ENCODE measurements around the gene CA5A. TPM values are rescaled to one million over a fixed set of nuclear protein-coding genes. Genes with fewer than 3 reads are reported as not detected.
A peak's percentile ranks its signal among the peaks of the same experiment; 100 is the strongest.
"Not testable (repeated sequence)": the region's sequence is repeated elsewhere in the genome, so short reads cannot be mapped to it uniquely, and the experiment has no call there.

Gene CA5A
- total RNA-seq, 1 donor from 2014 or later, result not detected

DNA sequence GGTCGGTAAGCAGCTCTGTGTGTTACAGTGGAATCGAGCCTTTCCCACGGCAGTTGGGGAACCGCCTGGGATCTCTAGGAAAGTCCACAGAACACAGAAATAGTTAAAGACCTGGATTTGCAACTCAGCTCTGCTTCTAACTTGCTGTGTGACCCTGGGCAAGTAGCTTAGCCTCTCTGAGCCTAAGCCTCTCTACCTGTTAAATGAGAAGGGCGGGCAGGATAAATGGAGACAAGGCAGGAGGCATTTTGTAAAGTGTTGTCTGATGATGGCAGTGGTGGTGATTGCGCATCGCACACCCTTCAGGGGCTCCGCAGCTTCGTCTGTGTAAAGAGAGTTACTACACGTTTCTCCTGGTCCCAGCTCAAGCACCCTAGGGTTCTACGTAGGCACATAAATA lies 28.2 kb downstream of the CA5A start:
- intact Hi-C loops (cut with micrococcal nuclease); DNase-seq; ATAC-seq: not testable (repeated sequence)

DNA sequence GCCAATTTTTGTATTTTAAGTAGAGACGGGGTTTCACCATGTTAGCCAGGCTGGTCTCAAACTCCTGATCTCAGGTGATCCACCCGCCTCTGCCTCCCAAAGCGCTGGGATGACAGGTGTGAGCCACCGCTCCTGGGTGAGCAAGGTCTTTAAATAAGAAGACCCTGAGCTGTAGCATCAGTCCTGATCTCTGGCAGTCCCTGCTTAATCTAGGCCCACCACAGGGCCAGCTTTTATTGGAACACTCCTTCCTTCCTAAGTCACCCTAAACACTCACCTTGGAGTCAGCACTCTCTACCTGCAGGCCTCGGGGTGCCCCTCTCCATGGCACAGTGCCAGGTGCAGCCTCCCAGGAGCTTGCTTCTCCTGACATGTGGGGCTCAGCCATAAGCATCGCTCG lies 30.8 kb downstream of the CA5A start:
- DNase-seq; ATAC-seq; intact Hi-C loops (cut with micrococcal nuclease): not testable (repeated sequence)

DNA sequence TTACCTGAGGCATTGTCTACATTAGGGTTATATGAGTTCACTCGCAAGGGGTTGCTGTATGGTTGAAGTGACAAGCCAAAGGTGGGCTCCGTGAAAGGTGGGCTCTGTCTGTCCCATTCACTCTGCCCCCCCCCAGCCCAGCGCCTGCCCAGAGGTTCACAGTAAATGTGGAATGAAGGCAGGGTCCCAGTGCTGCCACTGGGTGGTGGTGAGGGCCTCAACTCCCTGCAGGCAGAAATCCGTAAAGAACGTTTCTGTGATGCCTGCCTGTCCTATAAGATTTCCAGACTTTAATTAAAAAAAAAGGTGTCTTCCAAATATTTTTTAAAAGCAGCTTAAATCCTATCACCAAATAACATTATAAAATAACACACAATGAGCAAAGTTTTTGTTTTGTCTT lies 31.4 kb downstream of the CA5A start:
- ATAC-seq; DNase-seq; intact Hi-C loops (cut with micrococcal nuclease): not testable (repeated sequence)

DNA sequence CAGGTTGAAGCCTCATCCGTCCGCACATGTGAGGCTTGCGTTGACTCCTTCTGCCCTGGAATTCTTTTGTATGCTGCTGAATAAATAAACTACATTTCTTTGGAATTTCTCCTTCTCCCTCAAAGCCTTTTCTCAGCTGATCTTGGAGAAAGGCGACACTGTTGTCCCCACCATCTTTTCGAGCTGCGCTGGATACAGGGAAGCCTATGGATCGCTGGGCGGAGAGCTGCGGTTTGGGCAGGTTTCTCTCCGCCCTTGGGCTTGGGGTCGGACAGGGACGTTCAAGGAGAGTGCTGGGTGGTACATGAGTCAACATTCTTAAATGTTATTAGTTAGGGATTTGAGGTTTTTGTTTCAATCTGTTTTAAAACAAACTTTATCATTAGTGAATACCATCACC lies 35.8 kb downstream of the CA5A start:
- DNase-seq; intact Hi-C loops (cut with micrococcal nuclease); ATAC-seq: not testable (repeated sequence)

DNA sequence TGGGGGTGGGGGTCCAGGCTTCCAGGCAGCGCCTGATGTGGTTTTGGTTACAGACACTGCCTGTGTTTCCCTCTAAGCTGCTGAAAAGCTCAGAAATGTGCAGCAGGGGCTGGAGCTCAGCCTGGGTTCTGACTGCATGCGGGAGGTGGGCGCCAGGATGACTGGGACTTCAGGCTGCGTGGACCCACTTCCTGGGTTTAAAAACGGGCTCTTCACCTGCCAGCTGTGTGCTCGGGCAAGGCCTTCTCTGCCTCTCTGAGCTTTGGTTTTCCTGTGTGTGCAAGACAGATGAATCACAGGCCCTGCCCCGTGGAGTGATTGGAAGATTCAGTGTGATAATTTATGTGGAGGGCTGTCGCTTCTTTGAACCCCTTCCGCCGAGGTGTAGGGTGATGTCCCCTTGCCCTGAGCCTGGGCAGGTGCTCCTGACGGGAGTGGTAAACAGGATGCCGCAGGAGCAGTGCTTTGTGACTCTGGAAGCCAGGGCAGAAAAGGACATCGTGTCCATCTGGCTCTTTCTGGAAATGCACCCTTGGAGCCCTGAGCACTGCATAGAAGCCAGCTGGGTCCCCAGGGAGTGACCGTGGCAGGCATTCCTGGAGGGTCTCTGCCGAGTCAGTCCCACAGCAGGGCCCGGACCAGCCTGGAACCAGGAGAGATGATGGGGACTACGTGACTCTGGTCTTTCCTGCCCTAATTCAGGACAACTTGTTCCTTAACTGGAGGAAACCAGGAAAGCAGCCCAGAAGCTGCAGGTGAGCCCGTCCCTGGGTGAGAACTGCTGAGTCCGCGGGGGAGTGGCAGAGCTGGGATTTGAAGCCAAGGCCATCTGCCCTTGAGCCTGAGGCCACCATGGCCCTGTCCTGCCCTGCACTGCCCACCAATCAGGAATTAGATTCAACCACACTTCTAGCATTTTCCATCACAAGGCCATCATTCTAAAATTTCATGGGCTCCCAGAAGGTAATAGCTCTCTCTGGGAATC lies 38.5 kb downstream of the CA5A start:
- intact Hi-C loops (cut with micrococcal nuclease), result no loop called here
- DNase-seq, result no peak

DNA sequence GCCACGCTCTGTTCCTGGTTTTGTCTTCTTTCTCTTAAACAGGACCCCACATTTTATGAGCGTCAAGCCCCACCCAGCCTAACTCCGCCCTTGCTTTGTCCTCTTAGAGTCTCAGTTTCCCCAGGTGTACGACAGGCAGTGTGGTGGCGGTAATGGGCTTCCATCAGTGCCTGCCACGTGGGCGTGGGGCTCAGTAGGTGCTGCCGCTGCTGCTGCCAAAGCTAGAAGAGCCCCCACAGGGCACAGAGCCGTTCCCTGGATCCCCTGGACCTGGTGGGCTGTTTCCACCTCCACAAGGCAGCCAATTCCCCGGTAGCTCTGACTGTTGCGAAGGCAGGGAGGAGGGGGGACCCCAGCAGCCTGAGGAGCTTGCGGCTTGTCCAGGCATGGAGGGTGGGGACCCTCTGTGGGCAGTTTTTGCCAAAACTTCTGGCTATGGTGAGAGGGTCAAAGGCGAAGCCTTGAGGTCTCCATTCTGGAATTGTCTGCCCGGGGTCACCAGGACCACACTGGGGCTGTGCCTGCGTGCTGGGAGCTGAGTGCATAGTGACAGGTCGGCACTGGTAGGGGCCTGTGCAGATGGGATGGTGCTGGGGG lies 39.3 kb downstream of the CA5A start:
- ATAC-seq; intact Hi-C loops (cut with micrococcal nuclease); DNase-seq: not testable (repeated sequence)

More for the DNA sequence above, 38.5 kb downstream of the CA5A start:
- ATAC-seq, result no peak

DNA sequence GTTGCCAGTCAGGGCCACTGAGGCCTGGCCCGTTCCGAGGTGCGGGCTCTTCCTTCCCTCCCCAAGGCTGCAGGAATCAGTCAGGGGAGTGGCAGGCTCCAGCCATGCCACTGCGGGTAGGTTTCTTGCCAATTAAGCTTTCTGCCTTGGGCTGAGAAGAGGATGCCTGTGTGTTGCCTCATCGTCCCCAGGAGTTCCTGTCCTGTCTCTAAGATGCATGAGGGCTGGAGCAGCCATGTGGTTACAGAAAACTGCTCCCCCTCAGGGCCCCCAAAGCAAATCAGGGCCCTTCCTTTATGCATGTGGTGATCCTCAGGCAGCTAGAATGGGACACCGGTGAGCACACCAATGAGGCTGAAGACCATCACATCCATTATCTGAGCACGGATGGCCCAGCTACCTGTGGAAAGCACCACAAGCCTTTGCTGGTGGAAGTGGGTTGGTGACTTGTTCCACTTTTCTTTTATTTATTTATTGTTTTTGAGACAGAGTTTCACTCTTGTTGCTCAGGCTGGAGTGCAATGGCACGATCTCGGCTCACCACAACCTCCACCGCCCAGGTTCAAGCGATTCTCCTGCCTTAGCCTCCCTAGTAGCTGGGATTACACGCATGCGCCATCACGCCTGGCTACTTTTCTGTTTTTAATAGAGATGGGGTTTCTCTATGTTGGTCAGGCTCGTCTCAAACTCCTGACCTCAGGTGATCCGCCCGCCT lies 40.0 kb downstream of the CA5A start:
- DNase-seq; ATAC-seq; intact Hi-C loops (cut with micrococcal nuclease): not testable (repeated sequence)

DNA sequence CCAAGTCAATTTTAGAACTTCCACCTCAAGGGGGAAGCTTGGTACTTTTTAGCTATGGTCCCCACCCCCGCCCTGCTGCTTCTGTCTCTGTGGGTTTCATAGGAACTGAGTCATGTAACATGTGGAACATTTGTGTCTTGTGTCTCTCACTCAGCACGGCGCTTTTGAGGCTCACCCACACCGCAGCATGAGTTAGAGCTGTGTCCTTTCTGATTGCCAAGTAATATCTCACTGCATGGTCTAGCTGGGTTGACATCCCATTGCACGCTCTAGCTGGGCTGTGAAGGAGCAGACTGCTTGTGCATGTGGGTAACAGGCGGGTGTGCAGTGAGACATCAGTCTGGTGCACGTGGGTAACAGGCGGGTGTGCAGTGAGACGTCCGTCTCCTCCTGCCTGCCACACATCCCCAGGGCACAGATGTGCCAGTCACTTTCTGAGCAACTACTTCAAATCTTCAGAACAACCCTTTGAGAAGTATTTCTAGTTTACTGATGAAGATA lies 40.6 kb downstream of the CA5A start:
- no peak for DNase-seq
- intact Hi-C loops (cut with micrococcal nuclease), result no loop called here
- ATAC-seq, result peak; percentile 10

DNA sequence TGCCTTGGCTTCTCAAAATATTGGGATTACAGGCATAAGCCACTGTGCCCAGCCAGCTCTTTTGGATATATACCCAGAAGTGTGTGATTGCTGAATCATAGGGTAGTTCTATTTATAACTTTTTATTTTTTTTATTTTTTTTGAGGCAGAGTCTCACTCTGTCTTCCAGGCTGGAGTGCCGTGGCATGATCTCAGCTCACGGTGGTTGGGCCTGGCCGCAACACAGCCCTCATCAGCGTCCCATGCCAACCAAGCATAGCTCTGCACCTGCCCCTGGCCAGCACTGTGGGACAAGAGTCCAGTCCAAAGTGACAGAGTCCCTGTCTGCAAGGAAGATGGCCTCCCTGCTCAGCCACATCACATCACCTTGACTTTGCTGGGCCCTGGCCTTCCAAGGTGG lies 42.3 kb downstream of the CA5A start:
- ATAC-seq (peak; percentile 91), DNase-seq (peak; percentile 58)
- intact Hi-C loops (cut with micrococcal nuclease), result not testable (repeated sequence)

DNA sequence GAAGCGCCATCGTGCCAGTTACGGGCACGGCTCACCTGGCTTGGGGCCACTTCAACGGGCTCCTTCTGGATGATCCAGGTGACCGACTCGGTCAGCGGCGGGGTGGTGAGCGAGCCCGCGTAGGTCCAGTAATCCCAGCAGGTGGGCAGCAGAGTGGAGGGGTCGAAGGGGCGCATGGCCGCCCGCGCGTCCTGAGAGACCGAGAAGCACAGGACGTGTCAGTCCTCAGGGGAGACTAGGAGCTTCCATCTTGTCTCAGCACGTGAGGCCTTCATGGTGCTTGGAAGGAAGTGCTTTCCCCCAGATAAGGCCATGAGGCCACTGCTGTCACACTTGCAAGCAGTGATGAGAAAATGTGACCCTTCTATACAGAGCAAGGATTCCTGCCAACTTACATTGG lies 44.6 kb downstream of the CA5A start:
- no peak for DNase-seq
- no peak for ATAC-seq
- intact Hi-C loops (cut with micrococcal nuclease), result no loop called here

DNA sequence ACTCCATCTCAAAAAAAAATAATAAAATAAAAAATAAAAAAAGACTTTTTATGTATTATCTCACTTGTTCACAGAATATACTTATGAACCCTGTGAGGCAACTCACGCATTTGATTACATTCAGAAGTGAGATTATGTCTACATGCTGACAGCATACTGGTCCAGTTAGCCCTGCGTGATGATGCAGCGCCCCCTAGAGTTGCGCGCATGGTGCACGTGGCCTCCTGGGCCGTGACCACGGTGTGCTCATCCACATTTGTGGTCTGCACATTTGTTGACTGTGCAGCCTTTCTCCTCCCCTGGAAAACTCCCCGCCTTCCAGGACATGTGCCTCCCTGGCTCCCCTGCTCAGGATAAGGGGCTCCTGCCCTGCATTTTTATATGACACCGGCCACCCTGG lies 46.6 kb downstream of the CA5A start:
- ATAC-seq; intact Hi-C loops (cut with micrococcal nuclease); DNase-seq: not testable (repeated sequence)

DNA sequence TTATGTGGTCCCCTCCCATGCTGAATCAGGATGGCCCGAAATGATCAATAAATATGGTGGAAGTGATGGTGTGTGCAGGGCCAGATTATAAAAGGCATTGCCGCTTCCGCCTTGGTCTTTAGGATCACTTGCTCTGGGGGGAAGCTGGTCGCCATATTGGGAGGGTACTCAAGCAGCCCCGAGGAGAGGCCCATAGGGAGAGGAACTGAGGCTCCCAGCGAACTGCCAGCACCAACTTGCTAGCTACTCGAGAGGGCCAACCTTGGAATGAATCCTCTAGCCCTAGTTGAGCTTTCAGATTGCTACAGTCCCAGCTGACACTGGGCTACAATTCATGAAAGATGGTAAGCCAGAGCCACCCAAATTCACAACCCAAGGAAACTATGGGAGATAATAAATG lies 48.0 kb downstream of the CA5A start:
- intact Hi-C loops (cut with micrococcal nuclease); ATAC-seq; DNase-seq: not testable (repeated sequence)

DNA sequence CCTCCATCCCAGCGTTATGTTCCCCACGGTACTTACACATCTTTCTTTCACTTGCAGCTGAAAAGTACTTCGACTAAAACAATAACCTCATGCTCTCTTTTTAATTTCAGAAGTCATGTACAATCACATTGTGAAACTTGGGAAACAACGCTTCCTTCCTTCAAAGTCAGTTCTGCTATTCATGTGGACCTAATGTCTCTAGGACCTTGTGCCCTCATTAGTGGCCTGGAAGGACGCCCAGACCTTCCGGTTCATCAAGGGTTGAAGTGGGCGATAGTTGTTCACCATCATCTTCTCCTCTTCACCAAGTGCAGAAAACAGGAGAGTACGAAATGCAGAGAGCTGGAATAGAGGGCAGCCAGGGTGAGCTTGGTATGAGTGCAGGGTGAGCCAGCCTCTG lies 48.4 kb downstream of the CA5A start:
- ATAC-seq; DNase-seq; intact Hi-C loops (cut with micrococcal nuclease): not testable (repeated sequence)

DNA sequence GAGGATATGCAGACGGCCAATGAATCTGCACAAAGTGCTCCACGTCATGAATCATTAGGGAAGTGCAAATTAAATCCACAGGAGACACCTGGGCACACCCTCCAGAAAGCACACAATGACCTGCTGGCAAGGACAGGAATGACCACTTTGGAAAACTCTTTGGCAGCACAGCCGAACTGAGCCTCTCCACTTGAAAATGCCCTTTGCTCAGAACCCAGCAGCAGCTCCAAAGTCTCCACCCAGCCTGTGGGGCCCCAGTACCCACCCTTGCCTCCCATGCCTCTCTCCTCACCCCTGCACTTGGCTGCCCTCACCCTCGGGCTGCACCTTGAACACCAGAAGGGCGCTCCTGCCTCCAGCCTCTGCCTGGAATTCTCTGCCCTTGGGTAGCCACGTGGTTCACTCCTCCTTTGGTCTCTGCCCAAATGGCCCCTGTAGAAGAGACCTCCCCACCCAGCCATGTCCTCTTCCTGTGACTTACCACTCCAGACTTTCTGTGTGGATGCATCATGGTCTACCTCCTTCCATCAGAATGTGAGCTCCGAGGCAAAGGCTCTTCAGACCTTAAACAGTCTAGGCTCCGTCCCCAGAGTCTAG lies 50.9 kb downstream of the CA5A start:
- DNase-seq; intact Hi-C loops (cut with micrococcal nuclease): not testable (repeated sequence)
- peak; percentile 91 for ATAC-seq

DNA sequence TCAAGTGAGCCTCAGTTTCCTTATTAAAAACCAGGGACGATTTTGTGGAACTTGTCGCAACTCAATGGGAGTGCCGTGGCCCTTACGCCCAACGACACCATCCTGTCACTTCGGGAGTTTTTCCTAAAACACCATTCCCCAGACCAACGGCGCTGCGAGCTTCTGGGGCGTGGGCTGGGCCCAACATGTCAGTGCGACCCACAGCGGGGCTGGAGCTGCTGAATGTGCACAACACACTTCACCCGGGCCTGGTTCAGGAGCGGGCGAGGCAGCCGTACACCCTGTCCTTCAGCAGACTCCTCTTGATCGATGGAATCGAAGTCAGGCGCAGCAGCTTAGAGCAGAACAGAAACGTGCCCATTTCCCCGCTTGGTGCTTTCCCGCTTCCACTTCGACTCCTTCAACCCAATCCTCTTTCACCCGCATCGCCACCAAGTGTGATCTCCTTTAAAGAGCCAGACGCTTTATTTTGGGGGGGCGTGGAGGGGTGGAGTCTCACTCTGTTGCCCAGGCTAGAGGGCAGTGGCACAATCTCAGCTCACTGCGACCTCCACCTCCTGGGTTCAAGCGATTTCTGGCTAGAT lies 53.8 kb downstream of the CA5A start:
- intact Hi-C loops (cut with micrococcal nuclease), result no loop called here
- DNase-seq, result no peak
- ATAC-seq, result no peak

DNA sequence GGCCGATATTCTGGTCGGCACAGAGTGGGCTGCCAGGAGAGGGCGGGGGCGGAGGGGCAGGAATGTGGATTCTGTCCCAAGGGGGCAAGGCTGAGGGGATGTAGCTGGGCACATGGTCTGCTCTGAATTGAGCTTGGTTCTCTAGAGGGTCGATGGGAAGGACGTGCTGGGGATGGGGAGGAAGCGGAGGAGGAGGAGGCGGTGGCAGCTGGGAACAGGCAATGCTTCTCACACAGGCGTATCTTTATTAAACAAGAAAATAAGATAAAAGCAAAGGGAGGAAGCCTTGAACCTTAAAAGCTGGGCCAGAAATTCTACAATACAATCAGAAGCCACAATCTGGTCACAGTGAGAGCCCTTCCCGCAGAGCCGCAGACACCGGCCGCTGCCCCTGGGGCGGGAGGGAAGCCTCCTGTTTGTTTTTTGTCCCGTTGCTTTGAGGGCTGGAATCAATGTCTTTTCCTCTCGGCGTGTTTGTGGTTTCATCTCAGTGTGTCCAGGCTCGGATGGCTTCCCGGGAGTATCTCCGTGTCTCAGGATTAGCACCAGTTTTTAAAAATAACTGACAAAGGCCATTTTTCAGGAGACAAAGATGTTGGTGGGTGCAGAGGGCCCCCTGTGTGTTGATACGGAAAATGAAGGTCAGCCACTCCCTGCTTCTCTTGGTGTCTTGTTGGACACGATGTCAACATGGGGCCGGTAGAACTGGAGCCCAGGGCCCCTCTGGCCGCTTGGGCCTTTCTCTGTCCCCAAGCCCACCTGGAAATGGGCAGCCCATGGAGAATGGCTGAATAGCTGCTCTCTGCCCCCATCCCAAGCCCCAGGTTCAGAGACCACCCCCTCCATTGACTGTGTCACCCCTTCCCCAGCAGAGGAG lies 54.8 kb downstream of the CA5A start:
- intact Hi-C loops (cut with micrococcal nuclease), result no loop called here
- no peak for DNase-seq
- no peak for ATAC-seq

DNA sequence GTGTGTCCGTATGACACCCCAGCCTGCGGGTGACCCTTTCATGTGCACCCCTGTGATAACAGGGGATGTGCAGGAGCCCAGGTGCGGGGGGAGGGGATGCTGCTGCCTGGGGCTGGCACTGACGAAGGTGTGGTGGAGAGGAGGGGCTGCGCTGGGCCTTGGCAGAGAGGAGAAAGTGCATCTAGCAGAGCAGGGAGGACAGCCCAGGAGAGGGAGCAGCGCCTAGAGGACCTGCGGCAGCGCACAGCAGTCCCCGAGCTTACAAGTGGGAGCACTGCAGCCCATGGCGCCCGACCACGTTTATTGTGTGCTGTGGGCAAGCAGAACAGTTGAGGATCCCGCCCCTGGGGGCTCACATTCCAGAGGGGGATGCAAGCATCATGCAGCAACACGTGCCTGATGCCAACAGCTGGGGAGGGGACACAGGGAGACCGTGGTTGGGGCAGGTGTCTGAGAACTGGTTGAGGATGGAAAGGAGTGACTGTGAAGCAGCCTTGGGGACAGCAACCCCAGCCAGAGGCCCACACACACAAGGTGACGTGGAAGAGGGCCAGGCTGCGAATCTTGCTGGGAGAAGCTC lies 56.1 kb downstream of the CA5A start:
- ATAC-seq (no peak), DNase-seq (no peak)
- intact Hi-C loops (cut with micrococcal nuclease), result no loop called here
